Measurements from ENCODE around the gene POLD3. TPM values are rescaled to one million over a fixed set of nuclear protein-coding genes. Genes with fewer than 3 reads are reported as not detected.

Gene POLD3
- total and polyA plus RNA-seq, 4 donors, result 7.6 to 21.1 (median 15.0) TPM

GRCh38 chr11:74612877-74613276 lies 20.5 kb downstream of the POLD3 start:
- no peaks in the 10 kb centered on the region for H3K27me3 ChIP-seq (ENCODE audit: control insufficient read depth in 3 of 3, insufficient read depth in 3 of 3, low read length in 2 of 3)
- DNase-seq, result peak in 1 of 3 donors; percentile 13
- no peak overlapping the region for H3K4me3 ChIP-seq
- TF ChIP-seq CTCF (IDR thresholded peaks at IDR 0.05; ENCODE audit: control extremely low read depth, extremely low read depth), result no peak
- peak overlapping the region in 1 of 2 donors; percentile 32 for H3K9ac ChIP-seq (ENCODE audit: insufficient read depth in 1 of 2, low read length in 2 of 2)
- no peaks in the 10 kb centered on the region for H3K9me3 ChIP-seq (ENCODE audit: control insufficient read depth in 4 of 4, insufficient read depth in 3 of 4, low read length in 3 of 4)
- H3K36me3 ChIP-seq (ENCODE audit: control insufficient read depth in 4 of 4, insufficient read depth in 4 of 4, low read length in 4 of 4), result peaks cover 7 to 26% (median 22%) of the 10 kb centered on the region in 4 donors
- H3K27ac ChIP-seq (ENCODE audit: low read depth in 1 of 2, low read length in 1 of 2), result no peak overlapping the region
- peaks cover 0 to 5% (median 4%) of the 10 kb centered on the region in 5 donors for H3K4me1 ChIP-seq (ENCODE audit: control insufficient read depth in 5 of 5, insufficient read depth in 5 of 5, low read length in 5 of 5)
- WGBS, 2 donors, result 66 to 81% methylated on average over 3 of the region's 3 CpGs
- ATAC-seq (ENCODE audit: insufficient read depth, low FRiP score), result no peak

- no peaks in the 10 kb centered on the region for H3K27me3 ChIP-seq (ENCODE audit: control insufficient read depth in 3 of 3, insufficient read depth in 3 of 3, low read length in 2 of 3)
- H3K36me3 ChIP-seq (ENCODE audit: control insufficient read depth in 4 of 4, insufficient read depth in 4 of 4, low read length in 4 of 4), result peaks cover 11 to 29% (median 21%) of the 10 kb centered on the region in 4 donors
- H3K4me3 ChIP-seq, result no peak overlapping the region
- H3K27ac ChIP-seq (ENCODE audit: low read depth in 1 of 2, low read length in 1 of 2), result no peak overlapping the region
- WGBS, 2 donors, result 74 to 88% methylated on average over 1 of the region's 1 CpG
- no peaks in the 10 kb centered on the region for H3K9me3 ChIP-seq (ENCODE audit: control insufficient read depth in 4 of 4, insufficient read depth in 3 of 4, low read length in 3 of 4)
- no peak for ATAC-seq (ENCODE audit: insufficient read depth, low FRiP score)
- peaks cover 0 to 5% (median 4%) of the 10 kb centered on the region in 5 donors for H3K4me1 ChIP-seq (ENCODE audit: control insufficient read depth in 5 of 5, insufficient read depth in 5 of 5, low read length in 5 of 5)
- H3K9ac ChIP-seq (ENCODE audit: insufficient read depth in 1 of 2, low read length in 2 of 2), result no peak overlapping the region
- DNase-seq, result peak in 1 of 3 donors; percentile 4
- TF ChIP-seq CTCF (IDR thresholded peaks at IDR 0.05; ENCODE audit: control extremely low read depth, extremely low read depth), result no peak
Observed at GRCh38 chr11:74615311-74615710, 22.9 kb downstream of the POLD3 start.

GRCh38 chr11:74615988-74616387 lies 23.6 kb downstream of the POLD3 start:
- ATAC-seq (ENCODE audit: insufficient read depth, low FRiP score), result no peak
- Histone ChIP-seq H3K9me3 (ENCODE audit: control insufficient read depth in 4 of 4, insufficient read depth in 3 of 4, low read length in 3 of 4) (no peaks in the 10 kb centered on the region), H3K36me3 (ENCODE audit: control insufficient read depth in 4 of 4, insufficient read depth in 4 of 4, low read length in 4 of 4) (peaks cover 12 to 34% (median 23%) of the 10 kb centered on the region in 4 donors), H3K27ac (ENCODE audit: low read depth in 1 of 2, low read length in 1 of 2) (no peak overlapping the region), H3K4me3 (no peak overlapping the region), H3K4me1 (ENCODE audit: control insufficient read depth in 5 of 5, insufficient read depth in 5 of 5, low read length in 5 of 5) (peaks cover 0 to 5% (median 4%) of the 10 kb centered on the region in 5 donors), H3K27me3 (ENCODE audit: control insufficient read depth in 3 of 3, insufficient read depth in 3 of 3, low read length in 2 of 3) (no peaks in the 10 kb centered on the region), H3K9ac (ENCODE audit: insufficient read depth in 1 of 2, low read length in 2 of 2) (no peak overlapping the region)
- 66 to 87% methylated on average over 3 of the region's 3 CpGs for WGBS, 2 donors
- TF ChIP-seq CTCF (IDR thresholded peaks at IDR 0.05; ENCODE audit: control extremely low read depth, extremely low read depth), result no peak
- DNase-seq, result peak in 1 of 3 donors; percentile 24

- ATAC-seq (ENCODE audit: insufficient read depth, low FRiP score), result no peak
- H3K4me3 ChIP-seq, result no peak overlapping the region
- H3K27me3 ChIP-seq (ENCODE audit: control insufficient read depth in 3 of 3, insufficient read depth in 3 of 3, low read length in 2 of 3), result no peaks in the 10 kb centered on the region
- H3K9me3 ChIP-seq (ENCODE audit: control insufficient read depth in 4 of 4, insufficient read depth in 3 of 4, low read length in 3 of 4), result no peaks in the 10 kb centered on the region
- peaks cover 9 to 20% (median 15%) of the 10 kb centered on the region in 4 donors for H3K36me3 ChIP-seq (ENCODE audit: control insufficient read depth in 4 of 4, insufficient read depth in 4 of 4, low read length in 4 of 4)
- WGBS, 2 donors, result 91 to 92% methylated on average over 2 of the region's 2 CpGs
- peaks cover 0 to 3% (median 0%) of the 10 kb centered on the region in 5 donors for H3K4me1 ChIP-seq (ENCODE audit: control insufficient read depth in 5 of 5, insufficient read depth in 5 of 5, low read length in 5 of 5)
- H3K9ac ChIP-seq (ENCODE audit: insufficient read depth in 1 of 2, low read length in 2 of 2), result no peak overlapping the region
- no peak for TF ChIP-seq CTCF (IDR thresholded peaks at IDR 0.05; ENCODE audit: control extremely low read depth, extremely low read depth)
- DNase-seq, result no peak
- H3K27ac ChIP-seq (ENCODE audit: low read depth in 1 of 2, low read length in 1 of 2), result no peak overlapping the region
Observed at GRCh38 chr11:74620531-74620930, 28.1 kb downstream of the POLD3 start.
